ENCODE measurements around the gene MPO. TPM values are rescaled to one million over a fixed set of nuclear protein-coding genes. Genes with fewer than 3 reads are reported as not detected.

Gene MPO
- total RNA-seq, 6 experiments from 2014 or later, result 0.26 to 4.2 (median 1.9) TPM; not detected in 2

GRCh38 chr17:58300336-58300735 lies 19.6 kb upstream of the MPO start:
- WGBS (ENCODE audit: insufficient coverage, low coverage, low lambda C conversion rate, missing lambda C conversion rate), result 63% methylated on average over 5 of the region's 6 CpGs
- no peak for TF ChIP-seq CTCF (IDR thresholded peaks at IDR 0.05)
- no peak for TF ChIP-seq POLR2A (IDR thresholded peaks at IDR 0.05)
- H3K36me3 ChIP-seq, result no peaks in the 10 kb centered on the region
- DNase-seq (no peak), ATAC-seq (no peak)
- H3K27me3 ChIP-seq, result no peaks in the 10 kb centered on the region
- intact Hi-C loops (cut with DNase I), result loop anchor here in 1 of 2 donors (5.0 kb wide), 1 partner anchor 147 kb away; no protein-coding TSS in a partner anchor
- H3K9me3 ChIP-seq, result no peaks in the 10 kb centered on the region
- no peak overlapping the region for H3K4me3 ChIP-seq
- no peaks in the 10 kb centered on the region for H3K4me1 ChIP-seq
- H3K27ac ChIP-seq, result no peak overlapping the region

GRCh38 chr17:58294034-58294433 lies 13.3 kb upstream of the MPO start:
- ATAC-seq (no peak), DNase-seq (no peak)
- H3K4me3 ChIP-seq, result no peak overlapping the region
- intact Hi-C loops (cut with DNase I), result no loop called here
- H3K9me3 ChIP-seq, result no peaks in the 10 kb centered on the region
- H3K27me3 ChIP-seq, result no peaks in the 10 kb centered on the region
- no peak for TF ChIP-seq POLR2A (IDR thresholded peaks at IDR 0.05)
- TF ChIP-seq CTCF (IDR thresholded peaks at IDR 0.05), result no peak
- H3K36me3 ChIP-seq, result no peaks in the 10 kb centered on the region
- no peak overlapping the region for H3K27ac ChIP-seq
- H3K4me1 ChIP-seq, result no peaks in the 10 kb centered on the region
- 83% methylated on average over 1 of the region's 1 CpG for WGBS (ENCODE audit: insufficient coverage, low coverage, low lambda C conversion rate, missing lambda C conversion rate)

- Histone ChIP-seq H3K4me3 (no peak overlapping the region), H3K27ac (no peak overlapping the region), H3K36me3 (no peaks in the 10 kb centered on the region), H3K9me3 (no peaks in the 10 kb centered on the region), H3K4me1 (no peaks in the 10 kb centered on the region), H3K27me3 (no peaks in the 10 kb centered on the region)
- ATAC-seq, result no peak
- intact Hi-C loops (cut with DNase I), result no loop called here
- TF ChIP-seq CTCF (IDR thresholded peaks at IDR 0.05) (no peak), POLR2A (IDR thresholded peaks at IDR 0.05) (no peak)
- 57% methylated on average over 5 of the region's 5 CpGs for WGBS (ENCODE audit: insufficient coverage, low coverage, low lambda C conversion rate, missing lambda C conversion rate)
- DNase-seq, result no peak
Measured at GRCh38 chr17:58291246-58291645, 10.5 kb upstream of the MPO start.

- no peak for DNase-seq
Measured at GRCh38 chr17:58289869-58290268, 9.1 kb upstream of the MPO start.

GRCh38 chr17:58285422-58285810 lies 4.7 kb upstream of the MPO start:
- DNase-seq (no peak), ATAC-seq (no peak)
- no peak overlapping the region for H3K27ac ChIP-seq
- no peak overlapping the region for H3K4me3 ChIP-seq
- no peaks in the 10 kb centered on the region for H3K36me3 ChIP-seq
- no peaks in the 10 kb centered on the region for H3K9me3 ChIP-seq
- intact Hi-C loops (cut with DNase I), result no loop called here
- no peak for TF ChIP-seq CTCF (IDR thresholded peaks at IDR 0.05)
- TF ChIP-seq POLR2A (IDR thresholded peaks at IDR 0.05), result no peak
- no peaks in the 10 kb centered on the region for H3K27me3 ChIP-seq
- whole genome bisulfite sequencing (ENCODE audit: insufficient coverage, low coverage, low lambda C conversion rate, missing lambda C conversion rate), result 94% methylated on average over 2 of the region's 3 CpGs
- no peaks in the 10 kb centered on the region for H3K4me1 ChIP-seq

More at GRCh38 chr17:58289869-58290268, 9.1 kb upstream of the MPO start:
- intact Hi-C loops (cut with DNase I), result no loop called here
- Histone ChIP-seq H3K4me1 (no peaks in the 10 kb centered on the region), H3K27me3 (no peaks in the 10 kb centered on the region), H3K27ac (no peak overlapping the region), H3K4me3 (no peak overlapping the region), H3K36me3 (no peaks in the 10 kb centered on the region), H3K9me3 (no peaks in the 10 kb centered on the region)
- no peak for TF ChIP-seq POLR2A (IDR thresholded peaks at IDR 0.05)
- WGBS (ENCODE audit: insufficient coverage, low coverage, low lambda C conversion rate, missing lambda C conversion rate), result 34% methylated on average over 2 of the region's 2 CpGs
- ATAC-seq, result no peak
